Uterus (tissue), 4 donors: ENCODE results near the gene FOXO1. TPM values are rescaled to one million over a fixed set of nuclear protein-coding genes. Genes with fewer than 3 reads are reported as not detected.

Experiments used
- DNase-seq, 2 donors: peaks; one replicate each; pipeline ENCODE4 v3.0.0-alpha.2; 2019 to 2020
- H3K27ac ChIP-seq, 2 donors: fragments of 200-600 bp; sonication (generic); 1 replicate in 1 of 2; 2 replicates in 1 of 2; pipeline ENCODE4 v1.5.1; 2016 to 2018
- H3K27me3 ChIP-seq, 2 donors: fragments of 200-600 bp; sonication (generic); one replicate each; pipeline ENCODE4 v1.5.1; 2018 to 2019; ENCODE audit warnings: control low read depth in 1 of 2
- H3K36me3 ChIP-seq, 2 donors: fragments of 200-600 bp; sonication (generic); one replicate each; pipeline ENCODE4 v1.5.1; 2019; ENCODE audit warnings: control low read depth in 1 of 2
- H3K4me1 ChIP-seq, 2 donors: fragments of 200-600 bp; sonication (generic); one replicate each; pipeline ENCODE4 v1.5.1; 2018 to 2019; ENCODE audit warnings: control low read depth in 1 of 2
- H3K4me3 ChIP-seq, 2 donors: fragments of 200-600 bp; sonication (generic); 1 replicate in 1 of 2; 2 replicates in 1 of 2; pipeline ENCODE4 v1.5.1; 2018 to 2019; ENCODE audit warnings: mild to moderate bottlenecking in 1 of 2
- H3K9me3 ChIP-seq, 2 donors: fragments of 200-600 bp; sonication (generic); one replicate each; pipeline ENCODE4 v1.5.1; 2019; ENCODE audit warnings: control low read depth in 1 of 2
- POLR2A ChIP-seq, 2 donors: fragments of 450-650 bp; IDR thresholded peaks; one replicate each; pipeline ENCODE4 v1.6.1; 2016; ENCODE audit warnings: antibody characterized with exemption in 2 of 2, mild to moderate bottlenecking in 1 of 2, moderate library complexity in 1 of 2
- intact Hi-C: fragments of 100-400 bp; cut with DNase I; formaldehyde crosslinking; loops from one replicate; pipeline ENCODE4 v1.15.1; 2023; ENCODE audit warnings: low total_unique reads
- total RNA-seq, 4 donors: library from RNA; depleted of rRNA in 3 of 4; stranded (reverse); fragments of >200 nt in 3 of 4; gene quantifications; one replicate each; pipeline versions ENCODE4 v1.1.0 to v1.2.4, GENCODE V29; 2014 to 2023
- TF ChIP-seq, protein P1 (sequence below), 4 experiments: fragments of 200-600 bp in 2 of 4; fragments of 450-650 bp in 2 of 4; sonication (generic) in 2 of 4; IDR thresholded peaks; one replicate each; pipeline ENCODE4 v1.5.1; 2016 to 2019; ENCODE audit warnings: antibody characterized with exemption in 4 of 4, mild to moderate bottlenecking in 2 of 4, moderate library complexity in 1 of 4
- donor health status: DM: yes; HTN: yes; CAD: no.

The FOXO1 gene
- total RNA-seq, 4 donors from 2014 or later: 46.8 to 130 (median 60.9) TPM

DNA sequence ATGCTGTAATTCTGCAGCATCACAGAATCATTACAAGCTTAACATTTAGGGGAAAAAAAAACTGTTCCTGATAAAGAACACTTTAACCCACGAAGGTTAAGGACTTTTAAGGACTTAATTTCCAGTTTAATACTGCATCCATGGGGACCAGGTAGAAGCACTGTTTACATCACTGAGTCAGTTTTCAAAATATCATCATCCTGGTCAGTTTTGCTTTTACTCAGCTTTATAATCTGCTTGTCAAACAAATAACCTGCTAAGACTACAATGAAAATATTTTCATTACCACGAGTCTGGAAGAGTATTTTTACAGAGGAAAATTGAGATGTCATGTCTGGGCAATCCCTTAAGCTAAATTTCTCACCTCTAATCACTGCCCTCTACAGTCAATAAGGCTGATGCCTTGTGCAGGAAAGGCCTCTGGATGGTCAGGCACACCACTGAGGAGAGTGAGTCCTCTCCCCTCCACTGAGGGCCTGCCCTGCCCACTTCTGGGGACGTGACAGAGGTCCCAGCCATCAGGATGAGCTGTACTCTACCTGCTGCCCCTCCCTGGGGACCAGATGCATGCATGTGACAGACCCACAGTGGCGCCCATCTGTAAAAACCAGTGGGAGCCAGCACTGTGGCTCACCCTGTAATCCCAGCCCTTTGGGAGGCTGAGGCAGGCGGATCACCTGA lies 31.0 kb downstream of the FOXO1 start:
- DNase-seq: no peak
- H3K4me3 ChIP-seq: no peak overlapping the region
- H3K9me3 ChIP-seq: no peaks in the 10 kb centered on the region
- H3K4me1 ChIP-seq: peaks cover 9 to 10% of the 10 kb centered on the region in 2 donors
- intact Hi-C loops: no loop called here
- no peak overlapping the region for H3K27ac ChIP-seq
- H3K36me3 ChIP-seq: no peaks in the 10 kb centered on the region
- TF ChIP-seq, protein P1, sequence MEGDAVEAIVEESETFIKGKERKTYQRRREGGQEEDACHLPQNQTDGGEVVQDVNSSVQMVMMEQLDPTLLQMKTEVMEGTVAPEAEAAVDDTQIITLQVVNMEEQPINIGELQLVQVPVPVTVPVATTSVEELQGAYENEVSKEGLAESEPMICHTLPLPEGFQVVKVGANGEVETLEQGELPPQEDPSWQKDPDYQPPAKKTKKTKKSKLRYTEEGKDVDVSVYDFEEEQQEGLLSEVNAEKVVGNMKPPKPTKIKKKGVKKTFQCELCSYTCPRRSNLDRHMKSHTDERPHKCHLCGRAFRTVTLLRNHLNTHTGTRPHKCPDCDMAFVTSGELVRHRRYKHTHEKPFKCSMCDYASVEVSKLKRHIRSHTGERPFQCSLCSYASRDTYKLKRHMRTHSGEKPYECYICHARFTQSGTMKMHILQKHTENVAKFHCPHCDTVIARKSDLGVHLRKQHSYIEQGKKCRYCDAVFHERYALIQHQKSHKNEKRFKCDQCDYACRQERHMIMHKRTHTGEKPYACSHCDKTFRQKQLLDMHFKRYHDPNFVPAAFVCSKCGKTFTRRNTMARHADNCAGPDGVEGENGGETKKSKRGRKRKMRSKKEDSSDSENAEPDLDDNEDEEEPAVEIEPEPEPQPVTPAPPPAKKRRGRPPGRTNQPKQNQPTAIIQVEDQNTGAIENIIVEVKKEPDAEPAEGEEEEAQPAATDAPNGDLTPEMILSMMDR (IDR thresholded peaks at IDR 0.05): no peak
- H3K27me3 ChIP-seq: no peaks in the 10 kb centered on the region

DNA sequence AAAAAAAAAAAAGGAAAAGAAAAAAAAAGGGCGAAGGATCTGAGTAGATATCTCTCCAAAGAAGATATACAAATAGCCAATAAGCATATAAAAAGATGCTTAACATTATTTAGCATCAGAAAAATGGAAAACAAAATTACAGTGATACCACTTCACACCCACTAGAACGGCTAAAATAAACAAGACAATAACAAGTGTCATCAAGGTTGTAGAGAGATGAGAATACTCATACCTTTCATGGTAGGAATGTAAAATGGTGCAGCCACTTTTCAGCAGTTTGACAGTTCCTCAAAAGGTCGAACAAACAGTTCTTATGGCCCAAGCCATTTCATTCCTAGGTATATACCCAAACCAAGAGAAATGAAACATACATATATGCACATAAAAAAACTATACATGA lies 33.5 kb downstream of the FOXO1 start:
- DNase-seq: no peak
- no peak overlapping the region for H3K4me3 ChIP-seq
- no peak overlapping the region for H3K27ac ChIP-seq
- TF ChIP-seq, protein P1 (IDR thresholded peaks at IDR 0.05): no peak
- no peak for TF ChIP-seq POLR2A (IDR thresholded peaks at IDR 0.05)
- H3K27me3 ChIP-seq: no peaks in the 10 kb centered on the region
- H3K9me3 ChIP-seq: no peaks in the 10 kb centered on the region
- H3K36me3 ChIP-seq: no peaks in the 10 kb centered on the region
- intact Hi-C loops: no loop called here
- H3K4me1 ChIP-seq: peaks cover 0 to 6% of the 10 kb centered on the region in 2 donors

DNA sequence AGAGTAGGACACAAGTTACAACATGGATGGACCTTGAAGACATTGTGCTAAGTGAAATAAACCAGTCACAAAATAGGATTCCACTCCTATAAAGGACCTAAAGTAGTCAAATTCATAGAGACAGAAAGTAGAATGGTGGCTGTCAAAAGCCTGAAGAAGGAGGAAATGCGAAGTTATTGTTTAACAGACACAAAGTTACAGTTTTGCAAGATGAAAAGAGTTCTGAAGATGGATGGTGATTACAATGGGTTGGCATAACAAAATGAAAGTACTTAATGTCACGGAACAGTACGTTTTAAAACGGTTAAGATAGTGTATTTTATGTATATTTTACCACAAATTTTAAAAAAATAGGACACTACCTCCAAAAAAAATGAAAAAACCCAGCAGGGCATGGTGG lies 34.8 kb downstream of the FOXO1 start:
- DNase-seq: no peak
- Histone ChIP-seq H3K27me3 (no peaks in the 10 kb centered on the region), H3K4me1 (peaks cover 0 to 10% of the 10 kb centered on the region in 2 donors), H3K4me3 (no peak overlapping the region), H3K9me3 (no peaks in the 10 kb centered on the region), H3K27ac (no peak overlapping the region), H3K36me3 (no peaks in the 10 kb centered on the region)
- intact Hi-C loops: no loop called here
- TF ChIP-seq POLR2A (IDR thresholded peaks at IDR 0.05): no peak
- TF ChIP-seq, protein P1 (IDR thresholded peaks at IDR 0.05): no peak

DNA sequence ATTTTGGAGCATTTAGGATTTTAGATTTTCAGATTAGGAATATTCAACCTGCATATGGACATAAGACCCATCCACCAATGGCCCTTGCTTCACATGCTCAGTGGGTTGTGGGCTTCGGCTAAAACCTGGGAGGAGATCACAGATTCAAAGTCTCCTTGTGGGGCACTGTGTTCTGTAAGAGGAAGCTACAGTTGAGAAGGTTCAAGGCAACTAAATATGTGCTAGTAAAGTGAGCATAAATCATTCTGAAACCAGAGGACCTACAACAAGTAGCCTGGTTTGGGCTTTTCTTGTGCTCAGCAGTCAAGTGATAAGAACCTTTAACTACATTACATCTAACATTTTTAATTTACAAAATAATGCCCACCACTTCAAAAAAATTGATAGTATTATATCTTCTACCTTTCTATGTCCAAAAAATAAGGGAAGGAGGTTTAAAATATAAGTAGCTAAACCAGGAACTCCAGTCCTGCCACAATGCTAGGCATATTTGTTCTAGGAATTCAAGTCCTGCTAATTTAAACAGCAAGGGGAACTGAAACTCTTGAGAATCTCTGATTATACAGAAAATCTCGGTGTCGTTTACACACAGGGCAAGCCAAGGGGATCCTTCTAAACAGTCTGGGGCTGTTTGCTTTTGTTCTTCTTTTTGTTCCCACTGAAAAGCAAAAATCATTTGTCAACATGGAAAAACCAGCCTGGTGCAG lies 36.6 kb downstream of the FOXO1 start:
- Histone ChIP-seq H3K9me3 (no peaks in the 10 kb centered on the region), H3K4me1 (peaks cover 0 to 10% of the 10 kb centered on the region in 2 donors), H3K36me3 (no peaks in the 10 kb centered on the region), H3K27ac (peak overlapping the region in 1 of 2 donors; percentile 30), H3K27me3 (no peaks in the 10 kb centered on the region), H3K4me3 (no peak overlapping the region)
- intact Hi-C loops: no loop called here
- no peak for TF ChIP-seq POLR2A (IDR thresholded peaks at IDR 0.05)
- TF ChIP-seq, protein P1 (IDR thresholded peaks at IDR 0.05): no peak
- no peak for DNase-seq

DNA sequence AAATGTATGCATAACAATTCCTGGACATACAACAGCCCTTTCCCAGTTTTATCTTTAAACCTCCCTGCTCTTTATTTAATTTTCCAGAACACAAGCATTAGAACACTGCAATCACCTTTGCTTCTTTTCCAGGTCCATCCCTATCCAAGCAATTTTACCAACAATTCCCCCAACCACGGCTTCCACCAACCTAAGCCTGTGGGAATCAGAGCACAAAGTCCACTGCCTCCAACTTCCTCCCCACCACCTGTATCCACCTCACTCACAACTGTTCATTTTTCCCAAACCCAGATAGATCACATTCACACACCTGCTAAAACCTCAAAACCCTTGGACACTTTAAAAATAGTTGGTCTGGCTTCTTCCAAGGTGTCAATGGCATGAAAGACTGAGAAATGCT lies 39.5 kb downstream of the FOXO1 start:
- TF ChIP-seq, protein P1 (IDR thresholded peaks at IDR 0.05): no peak
- TF ChIP-seq POLR2A (IDR thresholded peaks at IDR 0.05): no peak
- intact Hi-C loops: no loop called here
- Histone ChIP-seq H3K27ac (peak overlapping the region in 1 of 2 donors; percentile 50), H3K27me3 (no peaks in the 10 kb centered on the region), H3K9me3 (no peaks in the 10 kb centered on the region), H3K36me3 (no peaks in the 10 kb centered on the region), H3K4me1 (peaks cover 0 to 6% of the 10 kb centered on the region in 2 donors), H3K4me3 (no peak overlapping the region)
- DNase-seq: no peak
